ENCODE data around the gene PCNX2.
"Not testable (repeated sequence)": the region's sequence is repeated elsewhere in the genome, so short reads cannot be mapped to it uniquely, and the experiment has no call there.

The PCNX2 gene

DNA sequence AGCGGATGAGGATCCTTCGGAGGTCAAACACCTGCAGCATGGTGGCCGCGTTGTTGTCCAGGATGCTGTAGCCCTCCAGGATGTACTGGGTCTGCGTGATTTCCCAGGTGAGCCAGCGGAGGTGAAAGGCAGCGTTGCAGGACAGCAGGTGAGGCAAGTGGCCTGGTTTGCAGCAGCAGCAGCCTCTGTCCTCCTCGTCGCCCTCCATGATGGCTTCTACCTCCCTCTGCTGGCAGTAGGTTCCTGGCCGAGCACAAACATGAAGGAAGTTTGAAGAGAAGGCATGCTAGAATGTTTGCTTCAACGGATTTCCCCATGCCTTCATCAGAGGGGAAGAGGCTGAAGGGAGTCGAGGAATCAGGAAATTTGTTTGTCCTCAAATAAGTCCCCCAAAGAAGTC, 270.4 kb downstream of the PCNX2 start:
- TF ChIP-seq POLR2A (IDR thresholded peaks at IDR 0.05; ENCODE audit: low read depth, low read length), result no peak
- DNase-seq (ENCODE audit: insufficient read length, low spot score), result no peak
- FAIRE-seq, result no peak

DNA sequence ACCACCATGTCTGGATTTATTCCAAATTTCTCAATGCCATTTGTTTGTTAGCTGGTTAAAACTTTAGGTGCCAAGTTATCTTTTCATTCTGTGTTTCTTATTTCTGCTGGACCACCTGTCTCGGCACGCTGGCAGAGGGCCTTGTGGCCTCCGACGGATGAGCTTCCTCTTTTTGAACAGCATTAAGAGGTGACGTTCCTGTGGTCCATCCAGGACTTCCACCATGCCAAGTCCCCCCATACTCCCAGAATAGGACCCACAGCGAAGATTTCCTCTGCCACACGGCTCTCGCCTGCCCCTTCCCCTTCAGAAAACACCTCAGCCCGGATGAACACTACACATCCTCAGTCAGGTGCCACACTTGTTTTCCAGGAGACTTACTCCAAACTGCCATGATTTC, 271.3 kb downstream of the PCNX2 start:
- DNase-seq (ENCODE audit: insufficient read length, low spot score) (no peak), FAIRE-seq (no peak)

DNA sequence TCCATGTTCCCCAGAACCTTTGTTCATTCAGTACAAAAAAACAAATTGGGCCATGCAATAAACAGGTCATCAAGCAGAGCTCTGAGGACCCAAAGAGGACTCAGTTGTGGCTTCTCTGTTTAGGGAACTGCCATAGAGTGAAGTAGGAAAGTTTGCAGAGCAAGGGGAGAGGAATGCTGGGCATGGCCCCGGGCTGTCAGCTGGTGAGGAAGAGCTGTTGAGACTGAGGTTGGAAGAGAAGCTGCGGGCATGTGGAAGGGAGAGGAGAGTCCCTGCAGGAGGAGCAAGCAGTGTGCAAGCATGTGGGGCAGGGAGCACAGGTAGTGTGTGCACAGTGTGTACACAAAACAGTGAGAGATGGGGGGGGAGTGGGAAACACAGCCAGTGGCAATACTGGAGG, 273.3 kb downstream of the PCNX2 start:
- TF ChIP-seq POLR2A (IDR thresholded peaks at IDR 0.05; ENCODE audit: low read depth, low read length), result no peak
- FAIRE-seq (no peak), DNase-seq (ENCODE audit: insufficient read length, low spot score) (no peak)

More for the DNA sequence above, 271.3 kb downstream of the PCNX2 start:
- TF ChIP-seq POLR2A (IDR thresholded peaks at IDR 0.05; ENCODE audit: low read depth, low read length), result no peak

DNA sequence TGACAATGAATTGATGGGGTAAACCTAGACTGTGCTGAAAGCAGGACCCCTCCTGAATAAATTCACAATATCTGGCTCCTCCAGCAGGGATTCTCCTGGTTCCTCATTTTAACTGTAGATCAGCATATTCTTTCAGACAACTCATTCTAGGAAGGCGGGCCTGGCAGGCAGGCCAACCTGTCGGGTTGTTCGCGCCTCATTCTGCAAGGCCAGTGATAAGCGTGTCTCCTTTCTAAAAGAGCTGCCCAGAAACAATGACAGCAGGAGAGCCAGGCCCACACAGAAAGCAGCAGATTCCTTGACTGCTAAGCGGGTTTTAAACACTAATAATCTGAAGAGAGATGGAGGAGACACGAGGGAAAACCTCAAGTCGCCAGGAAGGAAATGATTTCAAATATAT, 275.1 kb downstream of the PCNX2 start:
- no peak for TF ChIP-seq POLR2A (IDR thresholded peaks at IDR 0.05; ENCODE audit: low read depth, low read length)
- FAIRE-seq, result no peak
- no peak for DNase-seq (ENCODE audit: insufficient read length, low spot score)

DNA sequence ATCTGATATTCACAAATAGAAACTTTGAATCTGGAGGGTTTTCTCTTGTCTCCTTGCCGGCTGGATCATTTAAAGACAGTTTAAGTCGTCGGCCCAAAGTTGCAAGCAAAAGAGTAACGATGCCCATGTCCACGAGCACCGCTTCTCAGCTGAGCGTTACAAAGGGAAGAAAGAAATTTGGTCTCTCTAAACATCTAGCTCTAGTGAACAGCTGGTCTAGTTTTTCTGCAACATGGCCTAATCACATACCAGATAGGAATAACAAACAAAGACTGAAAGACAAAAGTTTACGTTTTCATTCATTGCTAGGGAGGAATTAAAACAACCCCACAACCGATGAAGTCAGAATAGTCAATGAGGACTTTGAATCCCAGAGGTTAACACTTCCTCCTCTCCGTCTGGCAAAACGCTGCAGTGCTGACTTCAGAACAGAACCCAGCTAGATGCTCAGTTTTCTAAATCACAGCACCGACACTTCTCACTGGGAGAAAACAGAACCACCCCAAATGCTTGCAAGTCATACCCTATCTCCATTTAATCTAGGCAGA, 275.7 kb downstream of the PCNX2 start:
- TF ChIP-seq POLR2A (IDR thresholded peaks at IDR 0.05; ENCODE audit: low read depth, low read length), result no peak
- no peak for DNase-seq (ENCODE audit: insufficient read length, low spot score)
- FAIRE-seq, result no peak

DNA sequence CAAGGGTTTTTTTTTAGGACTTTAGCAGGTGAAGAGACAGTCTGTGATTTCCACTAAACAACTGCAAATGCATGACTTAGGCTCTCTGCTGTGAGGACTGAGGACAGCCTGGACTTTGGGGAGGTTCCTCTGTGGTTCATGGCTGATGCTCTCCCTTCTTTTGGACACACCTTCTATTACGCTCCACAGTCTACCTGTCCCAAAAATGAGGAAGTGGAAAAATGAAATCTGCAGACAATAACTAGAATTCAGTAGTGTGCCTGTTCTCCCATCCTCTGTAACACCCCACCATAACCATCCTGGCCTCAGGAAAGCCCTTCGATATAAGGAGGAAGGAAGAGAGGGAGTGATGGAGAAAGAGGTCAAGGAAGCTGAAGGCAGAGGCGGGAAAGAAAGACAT, 276.4 kb downstream of the PCNX2 start:
- DNase-seq (ENCODE audit: insufficient read length, low spot score) (no peak), FAIRE-seq (no peak)
- no peak for TF ChIP-seq POLR2A (IDR thresholded peaks at IDR 0.05; ENCODE audit: low read depth, low read length)

DNA sequence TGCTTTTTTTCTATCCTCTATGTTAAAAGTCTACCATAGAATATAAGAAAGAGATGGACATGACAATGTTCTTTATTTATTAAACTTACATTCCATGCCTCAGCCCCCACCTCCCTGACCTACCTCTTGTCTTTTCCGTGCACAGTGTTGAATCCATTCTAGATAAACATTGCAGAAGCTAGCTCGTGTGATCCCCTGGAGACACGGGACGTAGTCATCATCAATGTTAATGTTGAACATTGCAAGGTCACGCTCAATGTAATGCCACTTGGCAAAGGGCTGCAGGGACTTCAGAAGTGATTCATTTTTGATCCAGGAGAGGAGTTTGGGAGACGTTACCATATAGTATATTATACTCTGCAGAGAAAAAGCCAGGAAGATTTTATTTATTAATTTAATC, 278.7 kb downstream of the PCNX2 start:
- FAIRE-seq (no peak), DNase-seq (ENCODE audit: insufficient read length, low spot score) (no peak)
- no peak for TF ChIP-seq POLR2A (IDR thresholded peaks at IDR 0.05; ENCODE audit: low read depth, low read length)

DNA sequence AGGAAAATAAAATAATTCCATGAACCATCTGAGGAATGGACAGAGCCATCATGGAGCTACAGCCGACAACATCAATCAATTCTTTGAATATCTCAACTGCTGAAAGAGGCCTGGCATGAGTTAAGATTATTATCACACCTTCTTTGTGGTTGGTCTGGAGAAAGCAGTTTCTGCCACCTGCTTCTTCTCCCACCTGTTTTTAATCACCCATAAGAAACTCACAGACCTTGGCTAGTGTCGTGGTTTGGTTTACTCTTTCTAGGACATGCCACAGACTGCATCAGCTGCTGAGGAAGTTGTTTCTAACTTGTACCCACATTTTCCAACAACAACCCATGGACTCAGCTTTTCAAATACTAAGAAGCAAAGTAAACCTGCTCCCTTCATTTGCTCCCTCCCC, 279.6 kb downstream of the PCNX2 start:
- no peak for TF ChIP-seq POLR2A (IDR thresholded peaks at IDR 0.05; ENCODE audit: low read depth, low read length)
- FAIRE-seq (no peak), DNase-seq (ENCODE audit: insufficient read length, low spot score) (no peak)

DNA sequence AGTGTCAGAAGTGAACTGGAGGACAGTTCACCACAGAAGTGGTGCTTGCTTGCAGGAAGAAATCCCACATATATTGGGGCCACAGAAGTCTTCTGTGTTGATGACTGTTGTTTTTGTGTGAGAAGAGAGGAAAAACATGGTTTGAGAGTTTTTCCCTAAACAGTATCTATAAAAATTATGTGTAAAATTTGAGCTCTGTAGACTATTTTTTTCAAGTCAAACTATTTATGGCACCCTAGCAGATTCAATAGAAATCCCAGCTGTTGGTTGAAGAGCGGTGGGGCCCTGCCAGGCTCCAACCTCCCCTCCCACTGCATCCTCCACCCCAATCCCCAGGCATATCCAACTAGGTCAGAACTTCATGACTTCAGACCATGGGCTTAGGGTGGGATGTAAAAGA, 283.5 kb downstream of the PCNX2 start:
- FAIRE-seq (no peak), DNase-seq (ENCODE audit: insufficient read length, low spot score) (no peak)
- no peak for TF ChIP-seq POLR2A (IDR thresholded peaks at IDR 0.05; ENCODE audit: low read depth, low read length)

DNA sequence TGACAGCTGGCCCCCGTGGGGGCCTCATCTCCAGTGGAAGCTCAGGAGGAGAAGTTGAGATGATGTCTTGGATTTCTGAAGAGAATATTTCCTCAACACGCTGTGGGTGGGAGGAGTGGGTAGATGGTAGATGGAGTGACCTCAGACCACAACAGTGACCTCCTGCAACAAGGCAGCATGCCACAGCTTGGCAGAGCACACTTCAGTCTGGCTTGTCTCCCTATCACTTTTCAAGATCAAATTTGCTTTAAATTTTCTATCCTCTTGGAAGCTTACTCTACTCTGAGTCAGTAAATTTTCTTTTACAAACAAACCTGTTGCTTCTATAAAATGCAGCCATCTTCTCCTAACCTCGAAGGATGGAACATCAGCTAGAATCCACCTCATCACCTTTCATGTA, 285.4 kb downstream of the PCNX2 start:
- FAIRE-seq (no peak), DNase-seq (ENCODE audit: insufficient read length, low spot score) (no peak)
- no peak for TF ChIP-seq POLR2A (IDR thresholded peaks at IDR 0.05; ENCODE audit: low read depth, low read length)

DNA sequence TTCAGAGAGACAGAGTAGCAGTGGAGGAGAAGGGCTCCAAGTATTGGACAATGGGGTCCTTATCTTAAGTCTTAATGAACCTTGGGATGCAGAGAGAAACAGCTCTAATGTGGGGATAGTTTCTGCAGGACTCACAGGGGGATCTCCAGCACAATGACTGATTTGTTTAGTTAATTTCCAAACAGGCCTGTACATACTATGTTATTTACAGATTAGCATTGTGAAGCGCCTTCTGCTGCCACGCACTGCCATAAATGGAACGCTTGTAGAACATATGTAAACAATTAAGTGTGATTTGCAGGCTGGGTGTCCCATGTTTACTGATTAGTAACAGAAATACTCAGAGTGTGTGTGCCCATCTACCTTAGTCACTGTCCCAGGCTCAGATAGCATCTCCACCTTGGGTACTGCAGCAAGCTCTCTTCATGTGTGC, 289.0 kb downstream of the PCNX2 start:
- TF ChIP-seq POLR2A (IDR thresholded peaks at IDR 0.05; ENCODE audit: low read depth, low read length), result no peak
- DNase-seq (ENCODE audit: insufficient read length, low spot score) (no peak), FAIRE-seq (no peak)

DNA sequence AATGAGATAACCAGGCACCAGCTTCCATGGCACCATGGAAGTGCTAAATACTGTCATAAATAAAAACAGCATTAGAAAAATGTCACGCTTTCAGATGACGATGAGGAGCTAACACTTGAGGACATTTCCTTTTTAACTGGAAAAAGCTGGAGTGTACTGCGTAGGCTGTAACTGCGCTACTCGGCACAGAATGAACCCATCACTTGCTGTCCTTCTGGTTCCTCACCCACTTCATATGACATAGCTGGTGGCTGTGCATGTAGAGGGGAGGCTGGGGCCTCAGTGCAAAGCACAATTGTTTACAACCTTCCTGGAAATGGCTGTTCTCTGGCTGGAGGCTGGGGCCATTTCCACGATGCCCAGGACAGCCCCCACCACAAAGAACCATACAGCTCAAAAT, 289.4 kb downstream of the PCNX2 start:
- FAIRE-seq (no peak), DNase-seq (ENCODE audit: insufficient read length, low spot score) (no peak)
- no peak for TF ChIP-seq POLR2A (IDR thresholded peaks at IDR 0.05; ENCODE audit: low read depth, low read length)

DNA sequence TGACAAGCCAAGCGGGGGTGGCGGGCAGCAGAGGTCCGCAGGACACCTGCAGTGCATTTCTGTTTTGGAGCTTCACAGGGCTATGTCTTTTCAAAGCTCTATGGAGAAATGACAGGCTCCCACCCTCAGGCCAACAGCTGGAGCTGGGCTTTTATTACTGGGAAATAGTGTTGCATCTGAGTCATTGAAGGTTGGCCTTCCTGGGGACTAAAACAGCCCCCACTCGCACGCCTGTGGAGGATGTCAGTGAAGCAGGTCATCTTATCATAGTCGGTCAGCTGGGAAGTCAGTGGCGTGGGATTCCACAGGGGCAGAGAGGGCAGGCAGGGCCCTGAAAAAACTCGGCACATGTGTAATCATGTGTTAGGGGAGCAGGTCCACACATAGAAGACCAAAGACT, 289.8 kb downstream of the PCNX2 start:
- FAIRE-seq (no peak), DNase-seq (ENCODE audit: insufficient read length, low spot score) (no peak)
- TF ChIP-seq POLR2A (IDR thresholded peaks at IDR 0.05; ENCODE audit: low read depth, low read length), result no peak

DNA sequence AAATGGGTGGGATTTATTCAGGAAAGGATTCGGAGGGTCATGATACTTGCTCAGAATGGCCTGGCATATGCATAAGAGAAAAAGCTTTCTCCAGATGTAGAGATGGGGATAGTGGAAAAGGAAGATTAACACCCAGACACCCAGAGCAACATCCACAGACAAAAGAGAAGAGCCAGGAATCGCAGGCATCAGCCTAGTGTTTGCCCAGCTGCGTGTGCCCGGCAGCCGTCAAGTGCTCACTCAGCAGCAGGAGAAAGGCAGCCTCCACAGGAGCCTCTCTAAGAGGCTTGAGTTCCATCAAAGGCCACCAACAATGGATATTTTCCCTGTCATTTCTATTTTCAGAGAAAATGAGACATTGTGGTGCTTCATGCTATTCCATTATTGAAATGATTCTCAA, 290.4 kb downstream of the PCNX2 start:
- no peak for FAIRE-seq
- DNase-seq (ENCODE audit: insufficient read length, low spot score), result no peak
- TF ChIP-seq POLR2A (IDR thresholded peaks at IDR 0.05; ENCODE audit: low read depth, low read length), result no peak

DNA sequence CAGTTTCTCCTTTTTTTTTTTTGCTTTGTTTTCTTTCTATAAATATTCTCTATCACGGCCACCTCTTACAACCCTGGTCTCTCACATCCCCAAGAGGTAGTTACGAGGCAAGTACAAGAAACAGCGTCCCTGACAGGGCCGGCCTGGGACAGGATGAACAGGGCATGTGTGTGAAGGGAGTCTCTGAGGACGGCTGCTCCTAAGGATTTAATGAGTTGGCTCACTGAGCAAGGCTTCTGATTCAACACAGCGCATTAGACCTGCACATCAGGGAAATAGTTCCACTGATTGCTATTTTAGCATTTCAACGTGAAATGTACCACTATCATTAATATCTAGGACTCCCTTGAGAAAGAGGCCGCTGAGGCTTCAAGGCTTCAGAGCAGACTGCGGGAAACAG, 291.1 kb downstream of the PCNX2 start:
- no peak for FAIRE-seq
- no peak for TF ChIP-seq POLR2A (IDR thresholded peaks at IDR 0.05; ENCODE audit: low read depth, low read length)
- no peak for DNase-seq (ENCODE audit: insufficient read length, low spot score)

DNA sequence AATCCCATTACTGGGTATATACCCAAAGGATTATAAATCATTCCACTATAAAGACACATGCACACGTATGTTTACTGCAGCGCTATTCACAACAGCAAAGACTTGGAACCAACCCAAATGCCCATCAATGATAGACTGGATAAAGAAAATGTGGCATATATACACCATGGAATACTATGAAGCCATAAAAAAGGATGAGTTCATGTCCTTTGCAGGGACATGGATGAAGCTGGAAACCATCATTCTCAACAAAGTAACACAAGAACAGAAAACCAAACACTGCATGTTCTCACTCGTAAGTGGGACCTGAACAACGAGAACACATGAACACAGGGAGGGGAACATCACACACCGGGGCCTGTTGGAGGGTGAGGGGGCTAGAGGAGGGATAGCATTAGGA, 291.9 kb downstream of the PCNX2 start:
- DNase-seq (ENCODE audit: insufficient read length, low spot score); FAIRE-seq: not testable (repeated sequence)
